GM23248 (cell line): ENCODE measurements around the gene RAB38.

Source experiments
- EZH2 ChIP-seq: fragments of 200-600 bp; sonication (generic); IDR thresholded peaks from 2 replicates; pipeline ENCODE4 v1.6.1; 2018; ENCODE audit warnings: antibody characterized with exemption, mild to moderate bottlenecking; ENCODE audit not compliant: insufficient read depth, poor library complexity, severe bottlenecking
- EZH2phosphoT487 ChIP-seq: fragments of 200-600 bp; sonication (generic); IDR thresholded peaks from 2 replicates; pipeline ENCODE4 v1.6.1; 2018; ENCODE audit warnings: antibody characterized with exemption, moderate library complexity, mild to moderate bottlenecking, low read depth; ENCODE audit not compliant: insufficient read depth

- TF ChIP-seq EZH2 (no peak), EZH2phosphoT487 (no peak)
Measured at GRCh38 chr11:88169471-88169870, 5.8 kb downstream of the RAB38 start.
